ENCODE measurements around the gene FRK.
"Not testable (repeated sequence)": the region's sequence is repeated elsewhere in the genome, so short reads cannot be mapped to it uniquely, and the experiment has no call there.

The FRK gene

DNA sequence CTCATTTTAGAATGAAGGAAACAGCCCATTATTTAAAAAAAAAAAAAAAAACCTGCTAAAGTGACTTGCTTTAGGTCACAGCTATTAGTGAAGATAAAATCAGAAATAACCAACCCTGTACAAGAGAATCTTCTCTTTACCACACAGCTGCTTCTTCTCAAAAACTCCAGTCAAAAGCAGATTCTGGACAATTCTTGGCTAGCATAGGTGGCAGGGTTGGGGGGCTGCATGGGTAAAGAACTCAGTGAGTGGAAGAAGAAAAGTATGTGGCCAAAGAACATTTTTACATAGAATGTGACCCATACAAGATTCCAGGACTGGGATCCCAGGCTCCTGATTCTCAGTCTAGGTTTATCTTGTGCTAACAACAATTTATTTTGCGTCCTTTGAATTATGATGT is 9.4 kb upstream of the FRK start:
- H3K27me3 ChIP-seq (ENCODE audit: insufficient read depth, low read length): no peaks in the 10 kb centered on the region
- H3K9me3 ChIP-seq (ENCODE audit: low read length): no peaks in the 10 kb centered on the region

DNA sequence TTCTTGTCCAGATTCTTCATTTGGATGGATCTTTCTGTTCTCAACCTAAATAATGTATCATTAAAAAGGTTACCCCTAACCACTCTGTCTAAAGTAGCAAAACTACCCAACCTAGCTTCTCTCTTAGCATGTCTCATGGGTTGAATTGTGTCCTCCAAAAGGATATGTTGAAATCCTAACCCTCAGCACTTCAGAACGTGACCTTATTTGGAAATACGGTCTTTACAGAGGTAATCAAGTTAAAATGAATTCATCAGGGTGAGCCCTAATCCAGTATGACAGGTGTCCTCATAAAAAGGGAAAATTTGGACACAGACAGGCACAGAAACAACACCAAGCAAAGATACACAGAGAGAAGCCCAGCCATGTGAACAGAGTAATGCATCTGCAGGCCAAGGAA is 6.1 kb upstream of the FRK start:
- Histone ChIP-seq H3K9me3 (ENCODE audit: low read length) (no peaks in the 10 kb centered on the region), H3K36me3 (ENCODE audit: insufficient read depth, low read length) (no peaks in the 10 kb centered on the region), H2AFZ (ENCODE audit: low read depth, low read length) (no peak overlapping the region), H3K4me1 (ENCODE audit: insufficient read depth, low read length) (no peaks in the 10 kb centered on the region), H3K4me3 (ENCODE audit: low read length) (no peak overlapping the region), H3K27me3 (ENCODE audit: insufficient read depth, low read length) (no peaks in the 10 kb centered on the region)

More for the DNA sequence above, 9.4 kb upstream of the FRK start:
- no peaks in the 10 kb centered on the region for H3K4me1 ChIP-seq (ENCODE audit: insufficient read depth, low read length)
- H3K36me3 ChIP-seq (ENCODE audit: insufficient read depth, low read length): no peaks in the 10 kb centered on the region
- no peak overlapping the region for H2AFZ ChIP-seq (ENCODE audit: low read depth, low read length)
- H3K4me3 ChIP-seq (ENCODE audit: low read length): no peak overlapping the region

DNA sequence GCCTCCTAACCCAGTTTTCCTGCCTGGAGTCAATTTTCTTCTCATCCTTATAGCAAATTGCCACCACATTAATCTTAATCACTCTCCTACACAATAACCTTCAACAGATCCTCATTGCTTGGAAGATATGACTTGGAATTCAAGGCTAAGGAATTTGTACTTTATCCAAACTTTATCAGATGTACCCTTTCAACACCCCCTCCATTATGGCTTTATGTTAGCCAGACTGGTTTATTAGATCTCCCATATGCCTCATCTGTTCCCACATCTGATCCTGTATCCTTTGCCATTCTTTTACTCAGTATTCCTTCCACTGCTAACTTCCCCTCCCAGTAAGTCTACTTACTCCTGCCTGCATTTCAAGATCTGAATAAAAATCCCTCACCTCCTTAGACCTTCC is 4.0 kb upstream of the FRK start:
- no peaks in the 10 kb centered on the region for H3K9me3 ChIP-seq (ENCODE audit: low read length)
- H3K4me1 ChIP-seq (ENCODE audit: insufficient read depth, low read length): no peaks in the 10 kb centered on the region
- no peak overlapping the region for H2AFZ ChIP-seq (ENCODE audit: low read depth, low read length)
- no peaks in the 10 kb centered on the region for H3K27me3 ChIP-seq (ENCODE audit: insufficient read depth, low read length)
- no peaks in the 10 kb centered on the region for H3K36me3 ChIP-seq (ENCODE audit: insufficient read depth, low read length)
- no peak overlapping the region for H3K4me3 ChIP-seq (ENCODE audit: low read length)

DNA sequence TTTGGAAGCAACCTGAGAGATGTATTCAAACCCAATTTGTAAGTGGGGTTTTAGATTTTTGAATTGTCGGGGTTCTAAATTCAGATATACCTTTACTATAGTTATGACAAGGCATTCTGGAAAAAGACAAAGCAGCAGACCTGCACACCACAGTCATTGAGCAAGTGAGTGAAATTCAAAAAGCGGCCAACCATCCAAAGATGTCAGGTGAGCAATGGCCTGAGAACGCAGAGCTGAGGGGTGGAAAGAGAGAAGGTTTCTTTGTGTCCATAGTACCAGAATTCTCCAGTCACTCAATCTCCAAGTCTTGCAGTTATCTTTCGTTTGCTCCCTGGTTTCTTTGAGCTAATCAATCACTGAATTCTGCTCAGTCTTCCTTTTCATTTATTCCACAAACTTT is 1.8 kb upstream of the FRK start:
- no peaks in the 10 kb centered on the region for H3K36me3 ChIP-seq (ENCODE audit: insufficient read depth, low read length)
- H3K4me1 ChIP-seq (ENCODE audit: insufficient read depth, low read length): no peaks in the 10 kb centered on the region
- H3K9me3 ChIP-seq (ENCODE audit: low read length): no peaks in the 10 kb centered on the region
- H3K27me3 ChIP-seq (ENCODE audit: insufficient read depth, low read length): no peaks in the 10 kb centered on the region
- H2AFZ ChIP-seq (ENCODE audit: low read depth, low read length): no peak overlapping the region
- H3K4me3 ChIP-seq (ENCODE audit: low read length): no peak overlapping the region

DNA sequence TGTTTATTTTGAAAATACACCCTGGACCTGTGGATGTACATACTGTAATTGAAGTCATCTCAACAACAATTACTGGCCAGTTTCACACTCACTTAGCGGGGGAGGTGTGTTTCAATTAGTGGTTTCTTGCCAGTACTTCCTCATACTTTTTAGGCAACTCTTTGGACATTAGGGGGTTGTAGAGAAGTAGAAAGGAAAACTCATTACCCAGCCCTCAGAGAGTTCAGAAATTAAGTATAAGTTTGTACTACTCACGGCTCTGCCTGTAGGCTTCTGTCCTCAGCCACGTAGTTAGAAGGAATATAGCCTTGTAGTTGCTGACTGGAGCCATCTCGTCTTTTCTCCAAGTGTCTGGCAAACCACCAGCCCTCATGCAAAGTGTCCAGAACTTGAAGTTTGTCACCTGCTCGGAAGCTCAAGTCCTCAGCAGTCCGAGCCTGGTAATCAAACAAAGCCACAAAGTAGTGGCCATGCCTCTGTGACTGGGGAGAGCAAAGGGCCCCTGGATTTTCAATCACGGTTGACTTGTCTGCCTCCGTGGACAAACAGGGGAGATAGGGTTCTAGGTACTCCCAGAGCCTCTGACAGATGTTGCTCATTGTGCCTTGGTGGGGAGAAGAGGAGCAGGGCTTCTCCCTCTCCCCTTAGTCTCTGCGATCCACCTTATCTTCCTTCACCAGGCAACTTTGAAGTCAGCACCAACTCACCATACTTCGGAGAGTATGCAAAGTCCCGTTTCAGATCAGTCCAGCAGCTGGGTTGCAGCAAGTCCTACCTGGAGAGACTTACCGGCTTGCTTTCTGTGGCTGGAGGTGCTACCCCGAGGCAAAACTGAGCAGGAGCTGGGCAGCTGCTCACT is 749 bp downstream of the FRK start:
- H2AFZ ChIP-seq (ENCODE audit: low read depth, low read length): no peak overlapping the region
- H3K9me3 ChIP-seq (ENCODE audit: low read length): no peaks in the 10 kb centered on the region
- no peaks in the 10 kb centered on the region for H3K36me3 ChIP-seq (ENCODE audit: insufficient read depth, low read length)
- H3K4me3 ChIP-seq (ENCODE audit: low read length): no peak overlapping the region
- no peaks in the 10 kb centered on the region for H3K27me3 ChIP-seq (ENCODE audit: insufficient read depth, low read length)
- H3K4me1 ChIP-seq (ENCODE audit: insufficient read depth, low read length): no peaks in the 10 kb centered on the region

DNA sequence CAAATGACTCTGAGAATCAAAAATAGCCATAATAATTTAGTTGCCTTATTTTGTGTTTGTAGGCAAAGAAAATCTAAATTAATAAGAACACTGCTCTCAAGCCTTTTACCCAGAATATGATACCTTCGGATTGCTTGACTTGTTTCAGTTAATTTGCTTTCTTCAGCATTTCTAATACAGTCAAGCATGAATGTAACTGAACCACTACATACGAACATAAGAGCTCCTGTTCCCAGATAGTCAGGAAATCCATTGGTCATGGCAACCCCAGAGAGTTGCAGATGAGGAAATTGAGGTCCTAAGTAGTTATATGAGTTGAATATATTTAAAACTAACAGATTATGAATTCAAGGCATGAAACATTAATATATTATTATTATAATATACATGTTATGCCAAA is 2.9 kb downstream of the FRK start:
- H3K27me3 ChIP-seq (ENCODE audit: insufficient read depth, low read length): no peaks in the 10 kb centered on the region
- H3K4me3 ChIP-seq (ENCODE audit: low read length): no peak overlapping the region
- H2AFZ ChIP-seq (ENCODE audit: low read depth, low read length): no peak overlapping the region
- no peaks in the 10 kb centered on the region for H3K36me3 ChIP-seq (ENCODE audit: insufficient read depth, low read length)
- no peaks in the 10 kb centered on the region for H3K4me1 ChIP-seq (ENCODE audit: insufficient read depth, low read length)
- no peaks in the 10 kb centered on the region for H3K9me3 ChIP-seq (ENCODE audit: low read length)

DNA sequence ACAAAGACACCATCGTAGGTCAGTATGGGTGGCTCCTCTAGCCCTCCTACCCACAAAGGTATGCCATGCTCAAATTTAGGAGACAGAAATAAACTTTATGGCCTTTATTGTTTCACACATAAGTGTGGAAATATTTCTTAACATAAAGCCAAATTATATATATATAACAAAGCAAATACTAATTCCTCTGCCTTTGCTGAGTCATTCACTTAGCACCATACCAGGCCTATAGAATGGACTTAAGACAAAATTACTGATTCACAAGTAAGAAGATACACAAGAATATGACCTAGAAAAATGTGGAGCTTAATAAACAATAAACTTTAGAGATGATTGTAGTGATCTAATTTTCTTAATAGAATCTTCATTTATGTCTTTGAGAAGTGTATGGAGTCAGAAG is 5.2 kb downstream of the FRK start:
- H3K36me3 ChIP-seq (ENCODE audit: insufficient read depth, low read length): no peaks in the 10 kb centered on the region
- no peaks in the 10 kb centered on the region for H3K27me3 ChIP-seq (ENCODE audit: insufficient read depth, low read length)
- no peaks in the 10 kb centered on the region for H3K4me1 ChIP-seq (ENCODE audit: insufficient read depth, low read length)
- no peak overlapping the region for H2AFZ ChIP-seq (ENCODE audit: low read depth, low read length)
- no peak overlapping the region for H3K4me3 ChIP-seq (ENCODE audit: low read length)
- H3K9me3 ChIP-seq (ENCODE audit: low read length): no peaks in the 10 kb centered on the region

DNA sequence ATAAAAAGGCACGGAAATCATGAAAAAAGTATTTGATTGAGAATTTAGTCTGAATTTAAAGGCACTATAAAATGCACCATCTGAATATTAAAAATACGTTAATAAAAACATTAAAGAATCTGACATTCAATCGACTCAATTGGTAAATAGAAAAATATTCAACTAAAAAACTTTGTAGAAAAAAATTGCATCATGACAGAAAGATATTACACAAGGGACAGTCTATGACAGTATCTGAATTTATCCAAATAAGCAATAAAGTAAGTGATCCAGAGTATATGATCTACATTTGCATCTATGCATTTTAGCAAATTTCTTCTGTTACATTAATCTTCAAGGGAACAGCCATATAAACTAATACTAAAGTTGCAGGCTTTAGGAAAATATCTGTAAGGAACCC is 9.4 kb downstream of the FRK start:
- Histone ChIP-seq H3K36me3 (ENCODE audit: insufficient read depth, low read length) (no peaks in the 10 kb centered on the region), H3K4me3 (ENCODE audit: low read length) (no peak overlapping the region), H2AFZ (ENCODE audit: low read depth, low read length) (no peak overlapping the region), H3K9me3 (ENCODE audit: low read length) (no peaks in the 10 kb centered on the region), H3K27me3 (ENCODE audit: insufficient read depth, low read length) (no peaks in the 10 kb centered on the region), H3K4me1 (ENCODE audit: insufficient read depth, low read length) (no peaks in the 10 kb centered on the region)

DNA sequence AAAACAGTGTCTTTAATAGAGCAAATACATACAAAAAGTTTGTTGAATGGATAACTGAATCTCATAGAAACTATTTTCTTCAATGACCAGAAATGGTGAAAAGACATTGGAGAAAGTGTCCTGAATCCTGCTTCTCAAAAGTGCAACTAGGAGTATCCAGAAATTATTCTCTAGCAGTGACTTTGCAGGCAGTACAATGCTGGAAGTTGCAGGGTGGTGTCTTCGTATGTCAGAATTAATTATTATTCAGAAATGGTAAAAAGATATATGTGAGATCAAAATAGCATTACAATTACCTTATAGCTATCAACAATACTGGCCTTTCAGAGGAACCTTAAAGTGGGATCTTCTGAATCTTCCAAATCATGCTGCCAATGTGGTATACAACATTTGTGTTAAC is 10.0 kb downstream of the FRK start:
- Histone ChIP-seq H3K27me3 (ENCODE audit: insufficient read depth, low read length) (no peaks in the 10 kb centered on the region), H3K4me3 (ENCODE audit: low read length) (no peak overlapping the region), H2AFZ (ENCODE audit: low read depth, low read length) (no peak overlapping the region), H3K36me3 (ENCODE audit: insufficient read depth, low read length) (no peaks in the 10 kb centered on the region), H3K4me1 (ENCODE audit: insufficient read depth, low read length) (no peaks in the 10 kb centered on the region), H3K9me3 (ENCODE audit: low read length) (no peaks in the 10 kb centered on the region)

DNA sequence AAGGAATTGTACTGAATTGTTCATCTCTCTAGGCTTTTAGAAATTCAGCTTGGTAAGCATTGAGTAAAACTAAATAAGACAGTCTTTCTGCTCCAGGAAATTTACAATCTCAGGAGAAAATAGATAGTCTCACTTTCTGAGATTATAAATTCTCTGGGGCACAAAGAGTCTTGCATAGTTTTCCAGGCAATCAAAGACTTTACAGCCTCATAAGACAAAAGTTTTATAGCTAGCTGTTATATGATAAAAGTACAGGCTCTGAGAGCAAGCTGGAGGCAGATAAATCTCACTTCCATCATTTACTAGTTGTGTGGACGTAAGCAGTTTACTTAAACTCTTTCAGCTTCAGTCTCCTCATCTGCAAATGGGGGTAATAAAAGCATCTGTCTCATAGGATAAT is 11.4 kb downstream of the FRK start:
- Histone ChIP-seq H3K9me3 (ENCODE audit: low read length) (no peaks in the 10 kb centered on the region), H3K4me1 (ENCODE audit: insufficient read depth, low read length) (no peaks in the 10 kb centered on the region), H2AFZ (ENCODE audit: low read depth, low read length) (no peak overlapping the region), H3K36me3 (ENCODE audit: insufficient read depth, low read length) (no peaks in the 10 kb centered on the region), H3K4me3 (ENCODE audit: low read length) (no peak overlapping the region), H3K27me3 (ENCODE audit: insufficient read depth, low read length) (no peaks in the 10 kb centered on the region)

DNA sequence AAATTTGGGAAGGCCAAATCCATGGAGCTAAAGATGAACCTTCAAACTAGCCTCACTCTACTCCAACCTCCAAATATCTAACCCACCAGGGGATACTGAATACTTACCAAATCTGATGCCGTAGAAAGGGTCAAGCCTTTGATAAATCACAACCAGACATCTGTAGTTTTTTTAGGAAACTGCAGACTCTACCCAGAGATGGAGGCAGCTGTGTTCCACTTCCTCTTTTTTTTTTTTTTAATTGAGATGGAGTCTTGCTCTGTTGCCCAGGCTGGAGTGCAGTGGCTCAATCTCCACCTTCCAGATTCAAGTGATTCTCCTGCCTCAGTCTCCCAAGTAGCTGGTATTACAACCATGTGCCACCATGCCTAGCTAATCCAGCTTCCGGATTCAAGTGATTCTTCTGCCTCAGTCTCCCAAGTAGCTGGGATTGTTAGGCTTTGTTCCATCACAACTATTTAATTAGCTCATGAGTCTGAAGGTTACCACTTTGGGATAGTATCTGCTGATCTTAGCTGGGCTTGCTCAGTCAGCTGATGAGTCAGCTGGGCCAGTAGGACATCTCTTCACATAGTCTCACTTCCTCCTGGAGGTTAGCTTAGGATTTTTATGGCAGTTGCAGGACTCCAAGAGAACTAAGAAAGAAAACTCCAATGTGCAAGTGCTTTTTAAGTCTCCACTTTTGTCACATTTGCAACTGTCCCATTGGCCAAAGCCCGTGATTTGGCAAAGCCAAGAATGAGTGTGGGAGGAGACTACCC is 13.3 kb downstream of the FRK start:
- Histone ChIP-seq H3K4me3 (ENCODE audit: low read length) (no peak overlapping the region), H3K27me3 (ENCODE audit: insufficient read depth, low read length) (no peaks in the 10 kb centered on the region), H2AFZ (ENCODE audit: low read depth, low read length) (no peak overlapping the region), H3K9me3 (ENCODE audit: low read length) (no peaks in the 10 kb centered on the region), H3K4me1 (ENCODE audit: insufficient read depth, low read length) (no peaks in the 10 kb centered on the region), H3K36me3 (ENCODE audit: insufficient read depth, low read length) (no peaks in the 10 kb centered on the region)

DNA sequence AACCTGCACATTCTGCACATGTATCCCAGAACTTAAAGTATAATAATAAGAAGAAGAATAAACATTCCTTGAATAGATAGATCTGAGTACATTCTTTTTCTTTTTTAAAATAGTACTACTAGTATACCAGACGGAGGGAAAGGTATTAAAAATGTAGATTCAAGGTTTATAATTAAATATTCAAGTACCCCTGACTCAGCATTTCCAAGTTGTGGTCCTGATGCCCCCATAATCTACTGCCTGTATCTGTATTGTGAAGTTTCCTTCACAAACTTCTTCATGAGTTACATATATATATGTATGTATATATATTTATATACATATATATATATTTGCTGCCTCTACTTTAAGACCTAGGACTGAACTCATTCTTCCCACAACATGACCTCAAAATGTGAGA is 14.0 kb downstream of the FRK start:
- Histone ChIP-seq H3K9me3 (ENCODE audit: low read length) (no peaks in the 10 kb centered on the region), H2AFZ (ENCODE audit: low read depth, low read length) (no peak overlapping the region), H3K27me3 (ENCODE audit: insufficient read depth, low read length) (no peaks in the 10 kb centered on the region), H3K4me3 (ENCODE audit: low read length) (no peak overlapping the region), H3K4me1 (ENCODE audit: insufficient read depth, low read length) (no peaks in the 10 kb centered on the region), H3K36me3 (ENCODE audit: insufficient read depth, low read length) (no peaks in the 10 kb centered on the region)

DNA sequence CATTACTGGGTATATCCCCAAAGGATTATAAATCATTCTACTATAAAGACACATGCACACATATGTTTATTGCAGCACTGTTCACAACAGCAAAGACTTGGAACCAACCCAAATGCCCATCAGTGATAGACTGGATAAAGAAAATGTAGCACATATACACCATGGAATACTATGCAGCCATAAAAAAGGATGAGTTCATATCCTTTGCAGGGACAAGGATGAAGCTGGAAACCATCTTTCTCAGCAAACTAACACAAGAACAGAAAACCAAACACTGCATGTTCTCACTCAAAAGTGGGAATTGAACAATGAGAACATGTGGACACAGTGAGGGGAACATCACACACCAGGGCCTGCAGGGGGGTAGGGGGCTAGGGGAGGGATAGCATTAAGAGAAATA is 14.4 kb downstream of the FRK start:
- H3K4me1 ChIP-seq (ENCODE audit: insufficient read depth, low read length); H3K9me3 ChIP-seq (ENCODE audit: low read length); H3K36me3 ChIP-seq (ENCODE audit: insufficient read depth, low read length); H3K4me3 ChIP-seq (ENCODE audit: low read length); H3K27me3 ChIP-seq (ENCODE audit: insufficient read depth, low read length); H2AFZ ChIP-seq (ENCODE audit: low read depth, low read length): not testable (repeated sequence)
